Endothelial cell of umbilical vein (primary cell): ENCODE results near the gene RNF19B. TPM values are rescaled to one million over a fixed set of nuclear protein-coding genes. Genes with fewer than 3 reads are reported as not detected.

Source experiments
- BruUV-seq: library from RNA; stranded (reverse); fragments of 400-500 nt; replicated peaks from 2 replicates; lab custom pipeline; 2021; lab: Mats Ljungman, UMichigan
- CTCF ChIA-PET: fragments of 300-600, 350-600 bp; sonication (Branson Sonifier 250); formaldehyde crosslinking; loops from one replicate; lab custom pipeline; 2021; ENCODE audit warnings: antibody characterized with exemption, inconsistent platforms; lab: Charles Lee
- POLR2A ChIA-PET: fragments of 300-600, 350-600 bp; sonication (Branson Sonifier 250); formaldehyde crosslinking; loops from one replicate; lab custom pipeline; 2021; ENCODE audit warnings: antibody characterized with exemption, inconsistent platforms; lab: Charles Lee
- DNase-seq: peaks from one replicate; pipeline ENCODE4 v3.0.0-alpha.2; 2011; ENCODE audit warnings: low read depth, low spot score
- FAIRE-seq: peaks from 2 replicates; lab custom pipeline; 2011; peaks lifted over from hg19 to GRCh38; lab: Jason Lieb, UNC
- H2AFZ ChIP-seq: 2 replicates; pipeline ENCODE4 v1.6.0; 2012; ENCODE audit warnings: low read depth, low read length, control low read depth, inconsistent platforms
- H3K27ac ChIP-seq: 2 replicates; pipeline ENCODE4 v1.5.1; 2011; ENCODE audit warnings: low read depth, mild to moderate bottlenecking, control low read depth, low read length, moderate library complexity; ENCODE audit not compliant: insufficient read depth
- H3K27me3 ChIP-seq, 2 experiments: 2 replicates each; pipeline versions ENCODE4 v1.6.0 to v1.6.1; 2011; ENCODE audit warnings: low read length in 2 of 2, mixed read lengths in 1 of 2; ENCODE audit not compliant: control insufficient read depth in 2 of 2, insufficient read depth in 2 of 2
- H3K36me3 ChIP-seq, 2 experiments: 2 replicates in 1 of 2; 3 replicates in 1 of 2; pipeline ENCODE4 v1.5.1; 2011; ENCODE audit warnings: low read length in 2 of 2, mild to moderate bottlenecking in 1 of 2, moderate library complexity in 1 of 2; ENCODE audit not compliant: control insufficient read depth in 2 of 2, insufficient read depth in 2 of 2; ENCODE audit errors: extremely low read depth in 1 of 2
- H3K4me1 ChIP-seq: 3 replicates; pipeline ENCODE4 v1.5.1; 2011; ENCODE audit warnings: mild to moderate bottlenecking, low read length; ENCODE audit not compliant: control insufficient read depth, insufficient read depth; ENCODE audit errors: extremely low read depth
- H3K4me2 ChIP-seq: 2 replicates; pipeline ENCODE4 v1.6.1; 2011; ENCODE audit warnings: low read length, control low read depth, mixed read lengths; ENCODE audit not compliant: insufficient read depth
- H3K4me3 ChIP-seq, 3 experiments: fragments of 200-600 bp in 1 of 3; sonication (generic), shearing (Covaris generic) in 1 of 3; replicated peaks in 1 of 3; 2 replicates each; pipeline ENCODE4 v1.5.1; 2011 to 2016; ENCODE audit warnings: control low read depth in 3 of 3, low read length in 3 of 3, mild to moderate bottlenecking in 2 of 3, inconsistent platforms in 1 of 3, low read depth in 1 of 3, moderate library complexity in 1 of 3; ENCODE audit not compliant: insufficient read depth in 1 of 3
- H3K79me2 ChIP-seq: 2 replicates; pipeline ENCODE4 v1.6.0; 2012; ENCODE audit warnings: low read length, inconsistent platforms; ENCODE audit not compliant: control insufficient read depth, insufficient read depth
- H3K9ac ChIP-seq: replicated peaks from 2 replicates; pipeline ENCODE3; 2011; ENCODE audit warnings: low read length, control low read depth; ENCODE audit not compliant: insufficient read depth; ENCODE audit errors: extremely low read depth
- H3K9me1 ChIP-seq: replicated peaks from 3 replicates; pipeline ENCODE4 v1.6.0; 2011; ENCODE audit warnings: mild to moderate bottlenecking, low read length; ENCODE audit not compliant: control insufficient read depth, insufficient read depth; ENCODE audit errors: extremely low read depth
- H3K9me3 ChIP-seq: replicated peaks from 2 replicates; pipeline ENCODE4 v1.5.1; 2012; ENCODE audit warnings: low read length, inconsistent platforms; ENCODE audit not compliant: control insufficient read depth, insufficient read depth
- H4K20me1 ChIP-seq: replicated peaks from 2 replicates; pipeline ENCODE3; 2011; ENCODE audit warnings: mild to moderate bottlenecking, low read length; ENCODE audit not compliant: control insufficient read depth, insufficient read depth; ENCODE audit errors: extremely low read depth
- CTCF ChIP-seq, 2 donors: IDR thresholded peaks; 1 replicate in 1 of 2; 2 replicates in 1 of 2; pipeline ENCODE4 v1.5.1; 2011; ENCODE audit warnings: low read length in 2 of 2, mild to moderate bottlenecking in 2 of 2, moderate library complexity in 2 of 2, control low read depth in 1 of 2, inconsistent platforms in 1 of 2, low read depth in 1 of 2; ENCODE audit not compliant: insufficient read depth in 1 of 2; ENCODE audit errors: extremely low read depth in 1 of 2
- EZH2 ChIP-seq: IDR thresholded peaks from 2 replicates; pipeline ENCODE4 v1.6.1; 2012; ENCODE audit warnings: borderline replicate concordance, low read depth, mild to moderate bottlenecking, moderate library complexity, low read length, inconsistent platforms; ENCODE audit not compliant: severe bottlenecking
- FOS ChIP-seq: IDR thresholded peaks from 2 replicates; pipeline ENCODE4 v1.6.1; 2011; ENCODE audit warnings: mild to moderate bottlenecking, low read length, moderate library complexity, borderline replicate concordance; ENCODE audit not compliant: insufficient read depth
- GATA2 ChIP-seq: IDR thresholded peaks from 2 replicates; pipeline ENCODE4 v1.7.0; 2011; ENCODE audit warnings: low read depth, mild to moderate bottlenecking, moderate library complexity, mixed read lengths, low read length; ENCODE audit not compliant: insufficient read length, insufficient read depth
- JUN ChIP-seq: IDR thresholded peaks from 2 replicates; pipeline ENCODE4 v1.6.1; 2011; ENCODE audit warnings: borderline replicate concordance, low read depth; ENCODE audit not compliant: insufficient read length, insufficient read depth
- MAX ChIP-seq: IDR thresholded peaks from 2 replicates; pipeline ENCODE4 v1.6.1; 2011; ENCODE audit not compliant: insufficient read depth, insufficient read length
- MYC ChIP-seq: IDR thresholded peaks from one replicate; pipeline ENCODE4 v1.6.1; 2011; ENCODE audit warnings: mild to moderate bottlenecking, low read depth, low read length
- POLR2A ChIP-seq: IDR thresholded peaks from 2 replicates; pipeline ENCODE4 v1.6.1; 2012; ENCODE audit warnings: low read depth, mild to moderate bottlenecking, control low read depth, low read length
- POLR2AphosphoS5 ChIP-seq: IDR thresholded peaks from 2 replicates; pipeline ENCODE4 v1.6.1; 2012; ENCODE audit warnings: low read depth, mild to moderate bottlenecking, control low read depth, low read length, moderate library complexity; ENCODE audit not compliant: insufficient read depth
- dilution Hi-C: fragments of 300-500 bp; cut with MboI; formaldehyde crosslinking; loops from one replicate; pipeline ENCODE4 v1.15.0; 2019; ENCODE audit warnings: low sequenced_read_pairs; ENCODE audit not compliant: extremely low pct_ligation_motif_present
- intact Hi-C: fragments of 100-400 bp; cut with micrococcal nuclease; formaldehyde crosslinking; loops from one replicate; pipeline ENCODE4 v1.10.0; 2022
- polyA plus RNA-seq, 4 experiments: library from polyadenylated mRNA; depleted of rRNA in 3 of 4; stranded (reverse) in 3 of 4; unstranded in 1 of 4; fragments of >200 nt; gene quantifications; 2 replicates each; pipeline versions ENCODE4 v1.2.1 to v1.2.3, GENCODE V29; 2011 to 2012; ENCODE audit warnings: missing spikeins in 1 of 4
- total RNA-seq: library from RNA; stranded (reverse); gene quantifications from 2 replicates; pipeline ENCODE4 v1.2.3, GENCODE V29; 2021

RNF19B gene
- total and polyA plus RNA-seq, 2 donors (not counting 3 experiments of a cell fraction or from before 2014, with no cell fraction given): 19.2 to 25.6 TPM

GRCh38 chr1:32962248-32962896 lies 2.2 kb downstream of the RNF19B start:
- Histone ChIP-seq H2AFZ (no peak overlapping the region), H3K9me3 (no peaks in the 10 kb centered on the region), H3K4me1 (peaks cover 20% of the 10 kb centered on the region), H3K36me3 (no peaks in the 10 kb centered on the region), H4K20me1 (no peaks in the 10 kb centered on the region), H3K4me3 (peak overlapping the region; percentile 73 to 98 (median 76)), H3K9ac (peak overlapping the region; percentile 8), H3K79me2 (peaks cover 63% of the 10 kb centered on the region), H3K4me2 (peak overlapping the region; percentile 89), H3K27ac (no peak overlapping the region), H3K27me3 (no peaks in the 10 kb centered on the region), H3K9me1 (no peaks in the 10 kb centered on the region)
- POLR2A ChIA-PET: no interaction called here
- intact Hi-C loops: no loop called here
- DNase-seq (peak; percentile 41), FAIRE-seq (peak; percentile 68)
- TF ChIP-seq EZH2: no peak
- TF ChIP-seq GATA2: no peak
- TF ChIP-seq MAX: no peak
- no peak for TF ChIP-seq CTCF (IDR thresholded peaks at IDR 0.05; ENCODE audit: extremely low read depth in 1 of 2, insufficient read depth in 1 of 2, low read depth in 1 of 2, low read length in 2 of 2)
- no peak for TF ChIP-seq JUN
- TF ChIP-seq POLR2AphosphoS5: no peak
- TF ChIP-seq POLR2A: no peak
- TF ChIP-seq MYC: no peak
- TF ChIP-seq FOS: no peak
- dilution Hi-C loops: no loop called here
- no TSS peak for BruUV-seq
- CTCF ChIA-PET: interaction anchor here (0.9 to 2.0 kb wide), 2 partner anchors 9 to 45 kb away, joined by 6 to 7 read pairs; no protein-coding TSS in a partner anchor
